SK-N-SH (cell line): ENCODE results near the gene BCAS3. TPM values are rescaled to one million over a fixed set of nuclear protein-coding genes. Genes with fewer than 3 reads are reported as not detected.

Experiments
- CTCF ChIA-PET: fragments of 300-600, 350-600 bp; formaldehyde crosslinking; extraction: SDS; loops from one replicate; lab custom pipeline; 2021; lab: Yijun Ruan, JAX
- POLR2A ChIA-PET: fragments of 350-600 bp; sonication (Branson Sonifier 250); formaldehyde crosslinking; extraction: SDS; loops from one replicate; lab custom pipeline; 2020; ENCODE audit warnings: antibody characterized with exemption, inconsistent platforms; lab: Yijun Ruan, JAX
- DNase-seq: peaks from one replicate; pipeline ENCODE4 v3.0.0; 2012
- H2AFZ ChIP-seq: fragments of 200-600 bp; sonication (generic); 2 replicates; pipeline ENCODE4 v1.8.1; 2016; ENCODE audit warnings: antibody characterized with exemption, mild to moderate bottlenecking, low read depth
- H3F3A ChIP-seq: fragments of 200-600 bp; sonication (generic); replicated peaks from 2 replicates; pipeline ENCODE3; 2016; ENCODE audit warnings: antibody characterized with exemption, mild to moderate bottlenecking; ENCODE audit not compliant: insufficient read depth
- H3K27ac ChIP-seq, 2 experiments: fragments of 200-500 bp in 1 of 2; fragments of 200-600 bp in 1 of 2; sonication (Bioruptor generic) in 1 of 2; sonication (generic), shearing (Covaris generic) in 1 of 2; 2 replicates each; pipeline versions ENCODE4 v1.5.1 to v1.6.1; 2014 to 2016; ENCODE audit warnings: low read depth in 2 of 2, inconsistent platforms in 1 of 2, low read length in 1 of 2, mild to moderate bottlenecking in 1 of 2, mixed read lengths in 1 of 2
- H3K27me3 ChIP-seq: fragments of 200-600 bp; sonication (generic), shearing (Covaris generic); 2 replicates; pipeline ENCODE4 v1.6.1; 2016; ENCODE audit warnings: mixed run types; ENCODE audit not compliant: insufficient read depth
- H3K36me3 ChIP-seq, 2 experiments: fragments of 200-500 bp in 1 of 2; fragments of 200-600 bp in 1 of 2; sonication (Bioruptor generic) in 1 of 2; sonication (generic) in 1 of 2; replicated peaks in 1 of 2; 2 replicates each; pipeline versions ENCODE3 to v1.5.1; 2014 to 2016; ENCODE audit warnings: low read length in 1 of 2, mild to moderate bottlenecking in 1 of 2; ENCODE audit not compliant: insufficient read depth in 2 of 2, control insufficient read depth in 1 of 2
- H3K4me1 ChIP-seq, 2 experiments: fragments of 200-500 bp in 1 of 2; fragments of 200-600 bp in 1 of 2; sonication (Bioruptor generic) in 1 of 2; sonication (generic), shearing (Covaris generic) in 1 of 2; 2 replicates each; pipeline versions ENCODE4 v1.5.1 to v1.6.1; 2014 to 2016; ENCODE audit warnings: low read depth in 1 of 2, low read length in 1 of 2, mixed run types in 1 of 2; ENCODE audit not compliant: insufficient read depth in 2 of 2, control insufficient read depth in 1 of 2
- H3K4me2 ChIP-seq: fragments of 200-600 bp; sonication (generic), shearing (Covaris generic); 2 replicates; pipeline ENCODE4 v1.6.1; 2017; ENCODE audit warnings: mixed run types
- H3K4me3 ChIP-seq, 2 experiments: fragments of 200-500 bp in 1 of 2; fragments of 200-600 bp in 1 of 2; sonication (Bioruptor generic) in 1 of 2; sonication (generic), shearing (Covaris generic) in 1 of 2; 2 replicates each; pipeline versions ENCODE4 v1.5.1 to v1.8.1; 2014 to 2016; ENCODE audit warnings: low read depth in 2 of 2, inconsistent platforms in 1 of 2, low read length in 1 of 2, mild to moderate bottlenecking in 1 of 2, mixed read lengths in 1 of 2, moderate library complexity in 1 of 2
- H3K79me2 ChIP-seq: fragments of 200-600 bp; sonication (generic); 2 replicates; pipeline ENCODE4 v1.8.1; 2017; ENCODE audit warnings: mild to moderate bottlenecking; ENCODE audit not compliant: insufficient read depth
- H3K9ac ChIP-seq: fragments of 200-600 bp; sonication (generic); 2 replicates; pipeline ENCODE4 v1.6.1; 2017; ENCODE audit warnings: mixed run types
- H3K9me2 ChIP-seq: fragments of 200-600 bp; sonication (generic); 2 replicates; pipeline ENCODE4 v1.6.1; 2017; ENCODE audit warnings: mixed run types
- H3K9me3 ChIP-seq: fragments of 200-600 bp; sonication (generic); 2 replicates; pipeline ENCODE4 v1.6.1; 2017; ENCODE audit warnings: mixed run types, mild to moderate bottlenecking, moderate library complexity
- H4K20me1 ChIP-seq: fragments of 200-600 bp; sonication (generic); 2 replicates; pipeline ENCODE4 v1.6.1; 2017; ENCODE audit warnings: mild to moderate bottlenecking, mixed run types; ENCODE audit not compliant: insufficient read depth
- CHD2 ChIP-seq: fragments of 150-350 bp; IDR thresholded peaks from 2 replicates; pipeline ENCODE4 v1.6.1; 2018; ENCODE audit warnings: low read length; ENCODE audit not compliant: partially characterized antibody
- ELF1 ChIP-seq: IDR thresholded peaks from 2 replicates; pipeline ENCODE4 v1.4.0; 2012
- EP300 ChIP-seq, 2 experiments: IDR thresholded peaks; 2 replicates each; pipeline versions ENCODE4 v1.4.0 to v1.6.1; 2012; ENCODE audit warnings: borderline replicate concordance in 1 of 2, low read depth in 1 of 2, low read length in 1 of 2
- EZH2phosphoT487 ChIP-seq: fragments of 200-600 bp; sonication (generic); IDR thresholded peaks from 2 replicates; pipeline ENCODE4 v1.6.1; 2017; ENCODE audit warnings: low read depth, mixed run types, mild to moderate bottlenecking, antibody characterized with exemption, moderate library complexity, borderline replicate concordance
- FOXJ3 ChIP-seq: sonication (generic); formaldehyde crosslinking; IDR thresholded peaks from 2 replicates; pipeline ENCODE4 v1.5.1; 2020; ENCODE audit warnings: mild to moderate bottlenecking, missing genetic modification reagents
- GABPA ChIP-seq: IDR thresholded peaks from 2 replicates; pipeline ENCODE4 v1.4.0; 2012; ENCODE audit warnings: low read depth, mild to moderate bottlenecking
- GATA2 ChIP-seq: sonication (generic); formaldehyde crosslinking; IDR thresholded peaks from 2 replicates; pipeline ENCODE4 v1.5.0; 2020; ENCODE audit warnings: mild to moderate bottlenecking, missing genetic modification reagents
- NFIC ChIP-seq: IDR thresholded peaks from 2 replicates; pipeline ENCODE4 v1.4.0; 2012; ENCODE audit warnings: borderline replicate concordance
- NRF1 ChIP-seq: IDR thresholded peaks from 2 replicates; pipeline ENCODE4 v1.6.1; 2012; ENCODE audit warnings: low read depth, mild to moderate bottlenecking, low read length
- REST ChIP-seq: IDR thresholded peaks from 2 replicates; pipeline ENCODE4 v1.6.1; 2012; ENCODE audit warnings: mild to moderate bottlenecking, low read depth, low read length, moderate library complexity
- RFX5 ChIP-seq: IDR thresholded peaks from 2 replicates; pipeline ENCODE4 v1.6.1; 2012; ENCODE audit warnings: mild to moderate bottlenecking, improper control_type of control experiment, low read length
- SIN3A ChIP-seq: IDR thresholded peaks from 2 replicates; pipeline ENCODE4 v1.6.1; 2012; ENCODE audit warnings: low read depth, mild to moderate bottlenecking, low read length, moderate library complexity, borderline replicate concordance
- TCF12 ChIP-seq: IDR thresholded peaks from 2 replicates; pipeline ENCODE4 v1.4.0; 2012
- USF2 ChIP-seq: fragments of 150-350 bp; IDR thresholded peaks from 2 replicates; pipeline ENCODE4 v1.6.1; 2017; ENCODE audit warnings: antibody characterized with exemption, low read length, low read depth, borderline replicate concordance
- YY1 ChIP-seq: IDR thresholded peaks from 2 replicates; pipeline ENCODE4 v1.4.0; 2012; ENCODE audit warnings: low read depth, mild to moderate bottlenecking
- ZBTB33 ChIP-seq: IDR thresholded peaks from 2 replicates; pipeline ENCODE4 v1.4.0; 2012; ENCODE audit warnings: low read depth, borderline replicate concordance
- WGBS: methylation state at CpG from one replicate; pipeline ENCODE4 v1.1.6; 2017; ENCODE audit warnings: low lambda C conversion rate; 5-methylcytosine and 5-hydroxymethylcytosine counted together
- polyA plus RNA-seq, 3 experiments: library from polyadenylated mRNA; depleted of rRNA; stranded (reverse); fragments of >200 nt; gene quantifications; 2 replicates each; pipeline ENCODE4 v1.2.3, GENCODE V29; 2012

Gene BCAS3
- polyA plus RNA-seq, 1 of the 3 experiments (the other 2 are of a cell fraction), result 5.9 TPM

- no peak for TF ChIP-seq GABPA
Observed at GRCh38 chr17:60941028-60941427, 263.4 kb downstream of the BCAS3 start (continued).

- Histone ChIP-seq H3K9me3 (no peaks in the 10 kb centered on the region), H3K27ac (no peak overlapping the region)
Observed at GRCh38 chr17:60941571-60941970, 263.9 kb downstream of the BCAS3 start.

More at GRCh38 chr17:60941571-60941970, 263.9 kb downstream of the BCAS3 start:
- Histone ChIP-seq H3F3A (peaks cover 7% of the 10 kb centered on the region), H3K79me2 (no peaks in the 10 kb centered on the region), H2AFZ (no peak overlapping the region), H3K4me1 (no peaks in the 10 kb centered on the region), H4K20me1 (no peaks in the 10 kb centered on the region), H3K9ac (no peak overlapping the region), H3K4me2 (no peak overlapping the region), H3K4me3 (no peak overlapping the region), H3K36me3 (no peaks in the 10 kb centered on the region), H3K9me2 (no peaks in the 10 kb centered on the region), H3K27me3 (no peaks in the 10 kb centered on the region)
- 50% methylated on average over 2 of the region's 2 CpGs for WGBS
- CTCF ChIA-PET, result interaction anchor here (1.4 to 2.6 kb wide), 3 partner anchors 9 to 221 kb away, joined by 4 to 8 read pairs (median 5); no protein-coding TSS in a partner anchor
- TF ChIP-seq TCF12 (no peak), CHD2 (no peak), EP300 (IDR thresholded peaks at IDR 0.05; ENCODE audit: borderline replicate concordance in 1 of 2, low read depth in 1 of 2, low read length in 1 of 2) (no peak), RFX5 (no peak), SIN3A (no peak), NFIC (no peak), GATA2 (CRISPR knock-in tag) (no peak), REST (no peak), NRF1 (no peak), FOXJ3 (CRISPR knock-in tag) (no peak), EZH2phosphoT487 (no peak), USF2 (no peak), ZBTB33 (no peak), YY1 (no peak), ELF1 (no peak)
- DNase-seq, result no peak
- POLR2A ChIA-PET, result no interaction called here
